GM21723 (cell line): ENCODE results near the gene RFX5.

Experiments used
- ATAC-seq: cut with Tn5 transposase; IDR thresholded peaks from one replicate; pipeline ENCODE4 v1.9.1; 2021; ENCODE audit warnings: mild to moderate bottlenecking, moderate library complexity; ENCODE audit not compliant: unreplicated experiment

Gene RFX5

DNA sequence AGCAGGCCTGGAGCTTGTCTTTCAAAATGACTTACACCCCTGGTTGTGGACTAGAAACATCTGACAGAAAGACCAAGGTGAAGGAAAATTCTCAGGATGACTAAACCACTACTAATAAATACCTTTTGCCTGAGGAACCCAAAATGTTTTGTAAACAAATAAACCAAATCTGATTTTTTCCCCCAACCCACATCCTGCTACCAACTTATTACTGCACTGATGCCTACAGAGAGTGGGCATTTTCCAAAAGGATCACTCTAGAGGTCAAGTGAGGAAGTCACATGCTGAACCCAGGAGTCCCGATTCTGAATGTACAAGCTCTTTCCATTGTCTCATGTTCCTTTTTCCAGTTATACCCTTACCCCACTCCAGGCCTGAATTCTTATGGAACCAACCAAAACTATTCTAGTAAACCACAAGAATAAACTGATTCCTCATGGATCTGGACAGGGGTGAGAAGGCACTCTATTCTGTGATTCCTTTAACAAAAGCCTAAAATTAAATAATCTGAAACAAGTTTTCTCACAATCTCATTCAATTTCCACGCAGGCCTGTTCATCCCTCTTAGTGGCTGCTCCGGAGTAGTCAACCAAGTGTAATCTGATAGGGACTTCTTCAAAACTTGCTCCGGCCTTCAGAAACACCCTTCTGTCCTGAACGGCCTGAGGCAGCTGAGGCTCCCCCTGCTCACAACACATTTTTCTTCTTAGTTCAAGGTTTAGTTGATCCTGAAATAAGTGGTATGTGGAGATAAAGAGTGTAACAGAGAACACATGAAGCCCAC is 21.2 kb downstream of the RFX5 start:
- ATAC-seq: no peak

DNA sequence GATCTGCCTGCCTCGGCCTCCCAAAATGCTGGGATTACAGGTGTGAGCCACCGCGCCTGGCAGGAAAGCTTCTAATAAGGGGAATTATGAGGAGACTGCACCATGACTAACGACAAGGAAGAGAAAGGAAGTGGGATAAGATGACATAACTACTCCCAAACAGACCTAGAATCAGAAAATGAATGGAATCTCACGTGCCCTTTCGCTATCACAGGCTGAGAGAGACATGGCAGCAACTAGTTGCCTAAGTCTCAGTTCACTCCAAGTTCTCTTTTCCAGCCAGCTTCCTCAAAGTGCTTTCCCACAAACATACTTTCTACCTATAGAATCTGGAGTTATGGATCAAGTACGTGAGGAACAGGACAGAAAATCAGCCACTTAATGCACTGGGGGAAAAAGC is 21.8 kb downstream of the RFX5 start:
- ATAC-seq: no peak

DNA sequence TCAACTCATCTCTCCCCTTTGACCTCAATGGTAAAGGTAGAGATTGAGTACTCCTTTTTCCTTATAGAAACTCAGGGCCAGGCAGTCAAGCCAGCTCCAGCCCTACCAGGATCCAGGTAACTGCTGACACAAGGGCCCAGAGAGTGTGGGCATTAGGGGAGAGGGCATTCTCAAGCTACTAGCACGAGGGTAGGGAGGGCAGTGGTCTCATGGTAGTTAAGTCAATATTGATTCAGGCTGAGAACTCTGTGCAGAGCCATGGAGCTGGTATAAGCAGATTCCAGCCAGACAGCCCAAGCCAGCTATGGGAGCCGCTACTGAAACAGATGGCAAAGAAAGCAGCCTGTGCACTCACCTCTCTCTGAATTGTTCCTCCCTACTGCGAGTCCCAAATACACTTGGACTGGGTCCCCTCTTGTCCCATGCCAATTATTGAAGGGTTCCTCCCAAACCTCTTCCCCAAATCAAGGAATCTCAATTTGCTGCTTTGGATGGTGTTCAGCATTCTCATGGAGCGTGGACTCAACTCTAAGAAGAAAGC is 22.6 kb downstream of the RFX5 start:
- no peak for ATAC-seq

DNA sequence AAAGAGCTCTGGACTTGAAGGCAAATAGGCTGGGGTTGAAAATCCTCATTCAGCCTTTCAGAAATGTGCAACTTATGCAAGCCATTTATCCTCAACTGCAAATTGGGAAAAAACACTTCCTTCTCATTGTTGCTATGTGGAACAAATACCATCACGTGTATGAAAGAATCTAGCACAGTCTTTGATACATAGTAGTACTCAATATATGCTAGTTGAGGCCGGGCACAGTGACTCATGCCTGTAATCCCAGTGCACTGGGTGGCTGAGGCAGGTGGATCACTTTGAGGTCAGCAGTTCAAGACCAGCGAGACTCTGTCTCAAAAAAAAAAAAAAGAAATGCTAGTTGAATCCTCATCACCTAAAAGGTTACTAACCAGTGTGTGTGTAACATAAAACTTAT is 28.1 kb downstream of the RFX5 start:
- no peak for ATAC-seq

DNA sequence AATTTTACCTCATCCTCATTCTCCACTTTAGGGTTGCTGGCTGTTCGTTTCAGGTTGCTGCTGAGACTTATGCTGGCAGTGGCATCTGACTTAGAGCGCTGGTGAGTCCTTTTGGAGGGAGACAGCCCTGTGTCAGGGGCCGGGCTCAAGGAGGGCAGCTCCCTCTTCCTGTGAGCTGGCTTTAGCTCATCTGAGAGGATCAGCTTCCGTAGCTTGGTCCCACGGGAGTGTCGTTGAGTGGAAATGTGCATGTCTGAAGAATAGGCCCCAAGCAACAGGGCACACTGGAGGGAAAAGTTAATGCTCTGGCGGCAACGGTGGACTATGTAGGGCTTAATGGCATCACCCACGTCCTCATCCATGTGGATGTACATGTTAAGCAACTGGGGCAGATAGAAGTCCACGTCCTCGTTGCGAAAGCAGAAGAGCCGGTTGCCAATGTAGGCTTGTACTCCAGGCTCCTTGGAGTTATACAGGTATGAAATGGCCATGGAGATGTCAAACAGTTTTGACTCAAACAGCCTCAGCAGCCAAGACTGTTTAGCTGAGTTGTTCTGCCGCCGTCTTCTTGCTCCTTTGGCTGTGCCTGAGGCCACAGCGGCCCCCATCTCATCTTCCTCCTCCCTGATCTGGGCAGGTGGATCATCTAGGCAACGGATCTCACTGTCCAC is 31.4 kb downstream of the RFX5 start:
- ATAC-seq: no peak

DNA sequence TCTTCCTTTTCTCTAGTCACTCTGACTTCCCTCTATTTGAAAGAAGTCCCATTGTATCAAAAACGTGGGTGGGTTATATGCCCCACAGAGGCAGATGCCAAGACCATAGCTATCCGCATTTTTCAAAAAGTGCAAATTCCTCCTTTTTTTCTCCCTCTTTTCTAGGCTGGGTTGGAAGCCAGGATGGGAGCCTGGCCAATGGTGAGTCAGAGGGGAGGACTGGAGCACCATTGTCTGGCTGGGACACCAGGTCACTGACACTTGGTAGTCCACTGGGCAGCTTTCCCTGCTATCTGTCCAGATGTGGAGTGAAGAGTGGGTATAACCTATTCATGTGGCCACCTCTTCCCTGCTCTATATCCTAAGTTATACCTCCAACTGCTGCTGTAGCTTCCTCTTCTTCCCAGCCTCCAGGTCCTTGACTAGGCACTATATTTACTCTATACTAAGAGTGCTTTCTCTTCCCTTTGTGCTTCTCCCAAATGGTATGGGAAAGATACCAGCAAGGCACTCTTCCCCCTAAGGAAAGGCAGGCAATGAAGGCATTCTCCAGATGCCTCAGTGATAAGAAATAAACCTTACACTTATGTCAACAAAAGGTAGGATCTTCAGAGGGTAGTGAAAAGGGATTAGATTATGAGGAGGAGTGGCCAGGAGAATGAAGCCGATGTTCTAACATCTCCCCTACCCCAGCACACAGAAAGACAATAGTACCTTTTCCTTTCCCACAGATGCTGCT is 32.7 kb downstream of the RFX5 start:
- no peak for ATAC-seq

DNA sequence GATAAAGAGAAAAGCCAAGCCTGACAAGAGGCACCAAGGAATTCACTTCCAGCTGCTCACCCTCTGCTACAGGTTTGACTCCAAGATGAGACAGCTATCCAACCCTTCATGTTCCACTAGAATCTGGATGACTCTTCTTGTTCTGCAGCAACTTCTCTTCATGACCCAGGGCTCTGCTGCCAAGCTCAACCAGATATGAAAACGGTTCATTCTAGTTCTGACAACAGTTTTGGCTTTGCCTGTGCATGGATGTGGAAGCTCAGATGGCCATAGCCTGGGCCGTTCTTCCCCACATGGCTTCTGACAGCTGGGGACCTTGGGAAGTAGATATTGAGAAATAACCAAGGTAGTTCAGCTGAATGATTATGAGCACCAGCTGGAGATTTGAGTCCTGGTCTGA is 33.6 kb downstream of the RFX5 start:
- ATAC-seq: no peak

DNA sequence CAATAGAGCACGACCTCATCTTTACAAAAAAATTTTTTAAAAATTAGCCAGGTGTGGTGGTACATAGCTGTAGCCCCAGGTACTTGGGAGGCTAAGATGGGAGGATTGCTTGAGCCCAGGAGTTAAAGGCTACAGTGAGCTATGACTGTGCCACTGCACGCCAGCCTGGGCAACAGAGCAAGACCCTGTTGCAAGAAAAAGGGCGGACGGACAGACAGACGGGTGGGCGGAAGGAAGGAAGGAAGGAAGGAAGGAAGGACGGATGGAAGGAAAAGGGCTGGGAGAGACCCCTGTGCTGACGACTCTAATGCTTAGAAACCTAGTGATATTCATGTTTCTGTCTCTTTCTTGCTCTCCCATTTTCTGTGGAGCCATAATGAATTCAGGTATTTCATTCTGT is 34.2 kb downstream of the RFX5 start:
- no peak for ATAC-seq

DNA sequence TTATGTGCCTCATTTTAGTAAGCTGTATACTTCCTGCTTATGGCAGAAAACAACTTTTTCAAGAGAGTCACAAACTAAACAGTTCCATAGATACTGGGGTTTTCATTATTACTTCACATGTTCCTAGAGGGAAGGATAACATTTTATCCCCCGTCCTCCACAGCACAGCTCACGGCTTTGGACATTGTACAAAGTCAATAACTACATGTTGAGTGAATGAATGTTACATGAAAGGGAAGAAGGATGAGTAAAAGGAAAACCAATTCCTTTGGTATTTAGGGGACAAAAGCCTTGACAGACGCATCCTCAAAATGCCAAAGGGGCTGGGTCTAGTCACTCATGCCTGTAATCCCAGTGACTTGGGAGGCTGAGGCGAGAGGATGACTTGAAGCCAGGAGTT is 34.6 kb downstream of the RFX5 start:
- ATAC-seq: no peak

DNA sequence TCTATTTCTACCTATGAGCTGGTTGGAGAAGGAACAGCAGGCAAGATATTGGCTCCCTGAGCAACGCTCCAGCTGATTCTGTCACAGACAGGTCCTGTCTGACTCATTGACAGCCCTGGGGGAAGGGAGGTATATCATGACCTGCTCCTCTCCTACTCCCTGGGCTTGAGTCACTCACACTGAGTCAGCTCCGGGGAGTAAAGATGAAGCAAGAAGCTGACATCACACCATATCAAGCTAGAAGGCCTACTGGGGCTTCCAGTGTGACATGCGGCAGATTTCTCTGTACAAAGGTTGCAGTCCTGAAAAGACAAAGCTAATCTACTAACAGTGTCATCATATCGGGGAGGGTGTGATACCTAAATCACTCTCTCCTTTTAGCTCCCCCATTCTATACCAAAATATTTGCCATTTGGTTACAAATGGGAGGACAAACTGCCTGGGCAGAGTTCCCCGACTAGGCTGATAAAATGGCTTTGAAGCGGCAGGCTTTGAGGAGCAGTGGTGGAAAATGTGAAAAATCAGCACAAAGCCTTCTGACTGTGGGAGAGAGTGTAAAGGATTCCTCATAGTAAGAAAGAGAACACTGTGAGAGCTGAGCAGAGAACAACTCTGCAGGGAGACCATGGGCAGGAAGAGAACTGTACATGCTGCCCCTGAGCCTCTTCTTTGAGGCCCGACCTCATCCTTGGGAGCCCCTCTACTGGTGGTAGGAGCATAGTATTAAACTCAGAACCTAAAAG is 35.3 kb downstream of the RFX5 start:
- ATAC-seq: no peak

DNA sequence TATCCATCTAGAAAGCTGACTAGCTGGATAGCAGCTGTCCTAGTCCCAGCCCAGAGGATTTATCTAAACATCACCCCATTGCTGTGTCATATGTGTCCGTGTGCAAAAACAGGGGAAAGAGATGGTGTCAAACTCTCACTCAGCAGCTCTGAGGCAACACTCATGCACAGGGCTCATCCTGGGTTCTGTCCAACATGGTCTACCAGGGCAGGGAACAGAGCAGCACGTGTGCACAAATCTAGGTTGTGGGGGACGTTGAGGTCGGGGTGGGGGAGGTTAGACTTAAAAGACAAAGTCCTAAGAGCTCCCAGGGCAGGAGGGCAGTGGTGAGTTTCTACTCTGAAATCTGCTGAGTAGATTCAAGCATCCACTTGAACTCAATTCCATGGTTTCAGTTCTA is 36.0 kb downstream of the RFX5 start:
- no peak for ATAC-seq

DNA sequence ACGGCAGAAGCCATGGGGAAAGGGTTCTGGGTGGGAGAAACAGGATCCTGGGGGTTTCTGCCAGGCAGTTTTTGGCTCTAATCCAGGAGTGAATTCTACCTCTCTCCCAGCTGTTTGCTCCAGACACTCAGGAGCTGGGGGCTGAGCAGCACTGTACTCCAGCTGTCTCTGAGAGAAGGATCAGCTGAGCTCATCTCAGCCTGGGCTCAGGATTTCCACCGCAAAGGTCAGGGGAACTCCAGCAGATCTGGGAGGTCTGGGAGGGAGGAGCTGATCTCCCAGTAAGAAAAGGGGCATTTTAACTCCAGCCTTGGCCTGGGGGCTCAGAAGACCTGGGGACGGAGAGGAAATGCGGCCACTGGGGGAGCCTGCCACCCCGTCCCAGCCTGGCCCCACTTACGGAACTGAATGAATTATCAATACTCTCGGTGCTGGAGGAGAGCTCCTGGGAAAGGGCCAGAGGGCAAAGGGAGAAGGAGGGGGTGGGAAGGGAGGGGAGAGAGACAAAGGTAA is 37.2 kb downstream of the RFX5 start:
- no peak for ATAC-seq

DNA sequence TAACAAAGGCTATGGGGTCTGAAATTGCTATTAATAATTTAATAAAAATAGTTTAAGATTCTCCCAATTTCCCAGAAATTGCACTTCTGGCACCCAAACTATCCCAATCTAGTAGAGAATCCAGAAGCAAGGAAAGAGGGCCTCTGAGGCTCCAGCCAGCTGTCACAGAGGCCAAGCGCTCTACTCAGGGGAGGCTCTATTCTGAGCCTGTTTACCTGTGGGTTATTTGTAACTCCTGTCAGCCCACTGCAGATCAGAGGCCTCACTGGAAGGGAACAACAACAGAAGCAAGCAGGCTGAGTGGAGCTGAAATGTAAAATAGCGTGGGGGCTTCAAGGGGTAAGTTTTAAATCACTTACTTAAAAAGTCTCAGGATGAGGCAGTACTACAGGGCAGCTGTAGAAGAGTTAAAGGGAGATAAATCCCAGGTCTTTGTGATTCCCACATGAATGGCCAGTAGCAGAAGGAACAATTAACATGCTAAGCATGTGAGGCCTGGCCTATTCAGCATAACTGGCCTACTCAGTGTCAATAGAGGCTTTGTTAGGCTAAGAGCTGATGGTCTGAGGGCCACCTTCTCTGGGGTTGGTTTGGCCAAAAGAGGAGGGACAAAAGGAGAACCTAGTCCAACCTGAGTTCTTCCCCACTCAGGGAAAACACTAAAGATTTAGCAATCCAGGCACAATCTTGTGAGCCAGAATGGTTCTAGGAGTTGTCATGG is 52.1 kb downstream of the RFX5 start:
- ATAC-seq: no peak

DNA sequence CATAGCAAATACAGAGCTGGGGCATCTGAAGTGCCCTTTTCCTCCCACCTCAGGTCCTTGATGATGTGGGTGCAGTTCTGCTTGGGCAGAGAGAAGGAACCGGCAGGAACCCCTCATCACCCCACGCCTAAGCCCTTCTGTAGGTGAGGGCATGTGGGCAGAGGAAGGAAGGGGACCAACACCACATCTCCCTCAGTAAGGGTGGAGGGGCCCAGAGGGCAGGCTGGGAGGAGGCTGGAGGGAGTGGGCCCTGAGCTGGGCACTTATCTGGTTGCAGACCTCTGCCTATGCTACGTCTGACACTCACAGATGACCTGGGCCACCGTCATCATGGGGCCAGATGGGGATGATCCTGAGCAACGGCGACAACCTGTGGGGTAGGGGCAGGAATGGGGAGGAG is 54.0 kb downstream of the RFX5 start:
- no peak for ATAC-seq

DNA sequence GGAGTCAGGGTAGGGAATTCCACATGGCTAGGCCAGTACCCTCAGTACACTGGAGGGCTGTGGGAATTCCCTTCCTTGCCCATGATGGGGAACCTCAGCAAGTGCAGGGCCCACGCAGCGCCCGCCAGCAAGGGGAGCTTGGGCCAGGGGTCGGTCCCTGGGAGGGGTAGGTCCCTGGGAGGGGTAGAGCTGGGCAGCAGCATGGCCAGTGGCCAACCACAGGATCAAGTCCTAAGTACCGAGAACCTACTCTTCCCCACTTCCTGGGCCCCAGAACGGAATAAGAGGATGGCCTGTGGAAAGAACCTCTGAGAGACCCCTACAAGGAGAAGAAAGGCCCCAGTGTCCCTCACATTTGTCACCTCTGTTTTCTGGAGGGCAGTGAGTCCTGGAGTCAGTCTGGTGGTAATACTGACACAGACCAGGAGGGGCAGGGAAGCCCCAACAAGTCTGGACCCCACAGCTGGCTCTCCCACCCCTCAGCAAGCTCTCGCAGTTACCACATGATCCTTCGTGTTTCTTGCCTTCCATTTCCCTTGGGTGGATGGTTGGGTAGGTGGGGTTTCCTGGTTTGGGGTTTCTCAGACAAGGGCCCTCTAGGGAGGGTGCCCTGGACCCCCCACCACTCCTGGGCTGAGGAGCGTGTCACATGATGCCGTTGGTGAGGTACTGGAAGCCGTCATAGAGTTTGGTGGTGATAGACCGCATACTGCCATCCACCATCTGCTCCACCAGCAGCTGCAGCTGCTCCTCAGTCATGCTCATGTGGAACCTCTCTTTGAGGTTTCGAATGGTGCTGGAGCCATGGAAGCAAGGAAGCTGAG is 54.6 kb downstream of the RFX5 start:
- ATAC-seq: no peak

DNA sequence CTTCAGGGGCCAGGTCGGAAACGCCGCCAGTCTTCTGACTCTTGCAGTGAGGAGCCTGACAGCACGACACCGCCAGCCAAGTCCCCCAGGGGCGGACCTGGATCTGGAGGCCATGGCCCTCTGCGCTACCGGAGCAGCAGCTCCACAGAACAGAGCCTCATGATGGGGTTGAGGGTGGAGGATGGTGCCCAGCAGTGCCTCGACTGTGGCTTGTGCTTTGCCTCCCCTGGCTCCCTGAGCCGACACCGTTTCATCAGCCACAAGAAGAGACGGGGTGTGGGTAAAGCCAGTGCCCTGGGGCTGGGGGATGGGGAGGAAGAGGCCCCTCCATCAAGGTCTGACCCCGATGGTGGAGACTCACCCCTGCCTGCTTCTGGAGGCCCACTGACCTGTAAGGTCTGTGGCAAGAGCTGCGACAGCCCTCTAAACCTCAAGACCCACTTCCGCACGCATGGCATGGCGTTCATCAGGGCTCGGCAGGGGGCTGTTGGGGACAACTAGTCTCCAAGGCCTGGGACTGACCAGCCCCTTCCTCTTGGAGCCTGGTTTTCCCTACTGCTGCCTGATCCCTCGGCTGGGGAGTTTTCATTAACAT is 56.2 kb downstream of the RFX5 start:
- no peak for ATAC-seq
